ENCODE results near the gene DPYD.

DNA sequence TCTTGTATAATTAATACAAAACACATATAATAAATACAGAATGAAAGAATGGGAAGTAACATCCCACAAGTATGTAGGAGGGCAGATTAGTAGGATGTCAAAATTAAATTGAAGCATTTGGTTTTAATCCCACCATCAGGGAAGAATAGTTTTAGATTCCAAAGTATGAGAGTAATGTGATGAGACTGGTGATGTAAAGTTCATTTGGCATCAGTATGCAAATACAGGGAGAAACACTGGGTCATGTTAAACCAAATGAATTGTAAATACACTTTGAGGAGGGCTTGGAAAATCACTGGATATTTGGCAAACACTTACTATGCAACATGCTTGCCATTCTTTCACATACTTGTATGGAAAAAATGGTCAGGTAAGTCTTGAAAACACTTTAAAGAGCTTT lies 358.8 kb downstream of the DPYD start:
- TF ChIP-seq, protein P1, sequence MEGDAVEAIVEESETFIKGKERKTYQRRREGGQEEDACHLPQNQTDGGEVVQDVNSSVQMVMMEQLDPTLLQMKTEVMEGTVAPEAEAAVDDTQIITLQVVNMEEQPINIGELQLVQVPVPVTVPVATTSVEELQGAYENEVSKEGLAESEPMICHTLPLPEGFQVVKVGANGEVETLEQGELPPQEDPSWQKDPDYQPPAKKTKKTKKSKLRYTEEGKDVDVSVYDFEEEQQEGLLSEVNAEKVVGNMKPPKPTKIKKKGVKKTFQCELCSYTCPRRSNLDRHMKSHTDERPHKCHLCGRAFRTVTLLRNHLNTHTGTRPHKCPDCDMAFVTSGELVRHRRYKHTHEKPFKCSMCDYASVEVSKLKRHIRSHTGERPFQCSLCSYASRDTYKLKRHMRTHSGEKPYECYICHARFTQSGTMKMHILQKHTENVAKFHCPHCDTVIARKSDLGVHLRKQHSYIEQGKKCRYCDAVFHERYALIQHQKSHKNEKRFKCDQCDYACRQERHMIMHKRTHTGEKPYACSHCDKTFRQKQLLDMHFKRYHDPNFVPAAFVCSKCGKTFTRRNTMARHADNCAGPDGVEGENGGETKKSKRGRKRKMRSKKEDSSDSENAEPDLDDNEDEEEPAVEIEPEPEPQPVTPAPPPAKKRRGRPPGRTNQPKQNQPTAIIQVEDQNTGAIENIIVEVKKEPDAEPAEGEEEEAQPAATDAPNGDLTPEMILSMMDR (IDR thresholded peaks at IDR 0.05) = no peak
- TF ChIP-seq, protein P2, sequence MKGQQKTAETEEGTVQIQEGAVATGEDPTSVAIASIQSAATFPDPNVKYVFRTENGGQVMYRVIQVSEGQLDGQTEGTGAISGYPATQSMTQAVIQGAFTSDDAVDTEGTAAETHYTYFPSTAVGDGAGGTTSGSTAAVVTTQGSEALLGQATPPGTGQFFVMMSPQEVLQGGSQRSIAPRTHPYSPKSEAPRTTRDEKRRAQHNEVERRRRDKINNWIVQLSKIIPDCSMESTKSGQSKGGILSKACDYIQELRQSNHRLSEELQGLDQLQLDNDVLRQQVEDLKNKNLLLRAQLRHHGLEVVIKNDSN (CRISPR knock-in tag; IDR thresholded peaks at IDR 0.05) = no peak
- TF ChIP-seq, protein P3, sequence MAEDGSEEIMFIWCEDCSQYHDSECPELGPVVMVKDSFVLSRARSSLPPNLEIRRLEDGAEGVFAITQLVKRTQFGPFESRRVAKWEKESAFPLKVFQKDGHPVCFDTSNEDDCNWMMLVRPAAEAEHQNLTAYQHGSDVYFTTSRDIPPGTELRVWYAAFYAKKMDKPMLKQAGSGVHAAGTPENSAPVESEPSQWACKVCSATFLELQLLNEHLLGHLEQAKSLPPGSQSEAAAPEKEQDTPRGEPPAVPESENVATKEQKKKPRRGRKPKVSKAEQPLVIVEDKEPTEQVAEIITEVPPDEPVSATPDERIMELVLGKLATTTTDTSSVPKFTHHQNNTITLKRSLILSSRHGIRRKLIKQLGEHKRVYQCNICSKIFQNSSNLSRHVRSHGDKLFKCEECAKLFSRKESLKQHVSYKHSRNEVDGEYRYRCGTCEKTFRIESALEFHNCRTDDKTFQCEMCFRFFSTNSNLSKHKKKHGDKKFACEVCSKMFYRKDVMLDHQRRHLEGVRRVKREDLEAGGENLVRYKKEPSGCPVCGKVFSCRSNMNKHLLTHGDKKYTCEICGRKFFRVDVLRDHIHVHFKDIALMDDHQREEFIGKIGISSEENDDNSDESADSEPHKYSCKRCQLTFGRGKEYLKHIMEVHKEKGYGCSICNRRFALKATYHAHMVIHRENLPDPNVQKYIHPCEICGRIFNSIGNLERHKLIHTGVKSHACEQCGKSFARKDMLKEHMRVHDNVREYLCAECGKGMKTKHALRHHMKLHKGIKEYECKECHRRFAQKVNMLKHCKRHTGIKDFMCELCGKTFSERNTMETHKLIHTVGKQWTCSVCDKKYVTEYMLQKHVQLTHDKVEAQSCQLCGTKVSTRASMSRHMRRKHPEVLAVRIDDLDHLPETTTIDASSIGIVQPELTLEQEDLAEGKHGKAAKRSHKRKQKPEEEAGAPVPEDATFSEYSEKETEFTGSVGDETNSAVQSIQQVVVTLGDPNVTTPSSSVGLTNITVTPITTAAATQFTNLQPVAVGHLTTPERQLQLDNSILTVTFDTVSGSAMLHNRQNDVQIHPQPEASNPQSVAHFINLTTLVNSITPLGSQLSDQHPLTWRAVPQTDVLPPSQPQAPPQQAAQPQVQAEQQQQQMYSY (CRISPR knock-in tag; IDR thresholded peaks at IDR 0.05) = no peak
- TF ChIP-seq, protein P4, sequence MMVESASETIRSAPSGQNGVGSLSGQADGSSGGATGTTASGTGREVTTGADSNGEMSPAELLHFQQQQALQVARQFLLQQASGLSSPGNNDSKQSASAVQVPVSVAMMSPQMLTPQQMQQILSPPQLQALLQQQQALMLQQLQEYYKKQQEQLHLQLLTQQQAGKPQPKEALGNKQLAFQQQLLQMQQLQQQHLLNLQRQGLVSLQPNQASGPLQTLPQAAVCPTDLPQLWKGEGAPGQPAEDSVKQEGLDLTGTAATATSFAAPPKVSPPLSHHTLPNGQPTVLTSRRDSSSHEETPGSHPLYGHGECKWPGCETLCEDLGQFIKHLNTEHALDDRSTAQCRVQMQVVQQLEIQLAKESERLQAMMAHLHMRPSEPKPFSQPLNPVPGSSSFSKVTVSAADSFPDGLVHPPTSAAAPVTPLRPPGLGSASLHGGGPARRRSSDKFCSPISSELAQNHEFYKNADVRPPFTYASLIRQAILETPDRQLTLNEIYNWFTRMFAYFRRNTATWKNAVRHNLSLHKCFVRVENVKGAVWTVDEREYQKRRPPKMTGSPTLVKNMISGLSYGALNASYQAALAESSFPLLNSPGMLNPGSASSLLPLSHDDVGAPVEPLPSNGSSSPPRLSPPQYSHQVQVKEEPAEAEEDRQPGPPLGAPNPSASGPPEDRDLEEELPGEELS (CRISPR knock-in tag; IDR thresholded peaks at IDR 0.05) = no peak
- no peak for TF ChIP-seq MXD4 (CRISPR knock-in tag; IDR thresholded peaks at IDR 0.05; ENCODE audit: borderline replicate concordance)

Data from WTC11 (cell line).